Activated CD8-positive, alpha-beta T cell treated with anti-CD3 and anti-CD28 coated beads for 36 hours (primary cell): ENCODE results near the gene ATIC. TPM values are rescaled to one million over a fixed set of nuclear protein-coding genes. Genes with fewer than 3 reads are reported as not detected.

Experiments used
- ATAC-seq: fragments of 200-7000 bp; cut with Tn5 transposase; one replicate; pipeline ENCODE4 v1.10.0; 2021; ENCODE audit warnings: mild to moderate bottlenecking, moderate library complexity
- CTCF ChIA-PET: fragments of 350-600 bp; sonication (Branson Sonifier 250); formaldehyde crosslinking; loops from one replicate; lab custom pipeline; 2021; ENCODE audit warnings: antibody characterized with exemption; lab: Charles Lee
- POLR2A ChIA-PET: fragments of 350-600 bp; sonication (Branson Sonifier 250); formaldehyde crosslinking; loops from one replicate; lab custom pipeline; 2021; ENCODE audit warnings: antibody characterized with exemption; lab: Charles Lee
- DNase-seq: peaks from one replicate; pipeline ENCODE4 v3.0.0-alpha.2; 2020
- H3K27ac Mint-ChIP-seq: one replicate; pipeline ENCODE4 v1.8.0; 2021; ENCODE audit warnings: mild to moderate bottlenecking, mixed read lengths
- H3K27me3 Mint-ChIP-seq: one replicate; pipeline ENCODE4 v1.8.0; 2021; ENCODE audit warnings: mixed read lengths
- H3K36me3 Mint-ChIP-seq: one replicate; pipeline ENCODE4 v1.8.0; 2021; ENCODE audit warnings: low read depth, mixed read lengths
- H3K4me1 Mint-ChIP-seq: one replicate; pipeline ENCODE4 v1.8.0; 2021; ENCODE audit warnings: low read depth, mixed read lengths
- H3K4me3 Mint-ChIP-seq: one replicate; pipeline ENCODE4 v1.8.0; 2021; ENCODE audit warnings: mild to moderate bottlenecking, moderate library complexity, mixed read lengths
- H3K9me3 Mint-ChIP-seq: one replicate; pipeline ENCODE4 v1.8.0; 2021; ENCODE audit warnings: mixed read lengths
- CTCF ChIP-seq: fragments of 200-600 bp; IDR thresholded peaks from one replicate; pipeline ENCODE4 v1.8.0; 2022; ENCODE audit warnings: antibody characterized with exemption, mild to moderate bottlenecking
- intact Hi-C: fragments of 100-400 bp; cut with micrococcal nuclease; formaldehyde crosslinking; loops from one replicate; pipeline ENCODE4 v1.10.0; 2022
- total RNA-seq, 2 experiments: library from RNA; stranded (reverse); gene quantifications; one replicate each; pipeline ENCODE4 v1.2.3, GENCODE V29; 2021

ATIC gene
- total RNA-seq, 2 experiments from 2014 or later = 309 to 319 TPM

GRCh38 chr2:215380699-215381098, 68.8 kb downstream of the ATIC start:
- POLR2A ChIA-PET = no interaction called here
- no peak for TF ChIP-seq CTCF
- H3K36me3 Mint-ChIP-seq = peaks cover 3% of the 10 kb centered on the region
- no peaks in the 10 kb centered on the region for H3K4me1 Mint-ChIP-seq
- H3K9me3 Mint-ChIP-seq = no peaks in the 10 kb centered on the region
- H3K27me3 Mint-ChIP-seq = no peaks in the 10 kb centered on the region
- intact Hi-C loops = no loop called here
- no peak for DNase-seq
- ATAC-seq = no peak
- H3K4me3 Mint-ChIP-seq = no peak overlapping the region
- CTCF ChIA-PET = interaction anchor here (1.5 kb wide), 1 partner anchor 61 kb away, joined by 3 read pairs; no protein-coding TSS in a partner anchor
- H3K27ac Mint-ChIP-seq = no peak overlapping the region

GRCh38 chr2:215382011-215382410, 70.2 kb downstream of the ATIC start:
- intact Hi-C loops = no loop called here
- ChIA-PET POLR2A (no interaction called here), CTCF (no interaction called here)
- H3K4me3 Mint-ChIP-seq = no peak overlapping the region
- TF ChIP-seq CTCF = no peak
- H3K27ac Mint-ChIP-seq = no peak overlapping the region
- no peaks in the 10 kb centered on the region for H3K36me3 Mint-ChIP-seq
- no peak for ATAC-seq
- DNase-seq = no peak
- no peaks in the 10 kb centered on the region for H3K27me3 Mint-ChIP-seq
- H3K4me1 Mint-ChIP-seq = no peaks in the 10 kb centered on the region
- no peaks in the 10 kb centered on the region for H3K9me3 Mint-ChIP-seq

- no peak for TF ChIP-seq CTCF
- no peaks in the 10 kb centered on the region for H3K4me1 Mint-ChIP-seq
- no peaks in the 10 kb centered on the region for H3K9me3 Mint-ChIP-seq
- no peak for DNase-seq
- no peaks in the 10 kb centered on the region for H3K36me3 Mint-ChIP-seq
- H3K4me3 Mint-ChIP-seq = no peak overlapping the region
- no peaks in the 10 kb centered on the region for H3K27me3 Mint-ChIP-seq
- no peak for ATAC-seq
- CTCF ChIA-PET = no interaction called here
- intact Hi-C loops = no loop called here
- H3K27ac Mint-ChIP-seq = no peak overlapping the region
- POLR2A ChIA-PET = no interaction called here
Observed at GRCh38 chr2:215382480-215382879, 70.6 kb downstream of the ATIC start.

GRCh38 chr2:215383652-215384279, 71.9 kb downstream of the ATIC start:
- Mint-ChIP-seq H3K4me1 (no peaks in the 10 kb centered on the region), H3K27ac (no peak overlapping the region), H3K9me3 (no peaks in the 10 kb centered on the region), H3K36me3 (no peaks in the 10 kb centered on the region), H3K4me3 (no peak overlapping the region), H3K27me3 (no peaks in the 10 kb centered on the region)
- ChIA-PET CTCF (no interaction called here), POLR2A (interaction anchor here (0.6 kb wide), 1 partner anchor 13 kb away, joined by 3 read pairs; no protein-coding TSS in a partner anchor)
- intact Hi-C loops = no loop called here
- no peak for TF ChIP-seq CTCF
- DNase-seq (no peak), ATAC-seq (no peak)

- ATAC-seq = no peak
- CTCF ChIA-PET = no interaction called here
- no peaks in the 10 kb centered on the region for H3K36me3 Mint-ChIP-seq
Observed at GRCh38 chr2:215384710-215385109, 72.9 kb downstream of the ATIC start.

More at GRCh38 chr2:215384710-215385109, 72.9 kb downstream of the ATIC start:
- H3K9me3 Mint-ChIP-seq = no peaks in the 10 kb centered on the region
- no peak for TF ChIP-seq CTCF
- H3K4me3 Mint-ChIP-seq = no peak overlapping the region
- no peak overlapping the region for H3K27ac Mint-ChIP-seq
- no peaks in the 10 kb centered on the region for H3K4me1 Mint-ChIP-seq
- POLR2A ChIA-PET = no interaction called here
- no peaks in the 10 kb centered on the region for H3K27me3 Mint-ChIP-seq
- intact Hi-C loops = no loop called here
- no peak for DNase-seq
